Eye (tissue), 1 donor: Measurements from ENCODE around the gene MAPK12.

ENCODE experiments used
- DNase-seq: peaks from one replicate; pipeline ENCODE4 v3.0.0-alpha.2; 2015

MAPK12 gene

DNA sequence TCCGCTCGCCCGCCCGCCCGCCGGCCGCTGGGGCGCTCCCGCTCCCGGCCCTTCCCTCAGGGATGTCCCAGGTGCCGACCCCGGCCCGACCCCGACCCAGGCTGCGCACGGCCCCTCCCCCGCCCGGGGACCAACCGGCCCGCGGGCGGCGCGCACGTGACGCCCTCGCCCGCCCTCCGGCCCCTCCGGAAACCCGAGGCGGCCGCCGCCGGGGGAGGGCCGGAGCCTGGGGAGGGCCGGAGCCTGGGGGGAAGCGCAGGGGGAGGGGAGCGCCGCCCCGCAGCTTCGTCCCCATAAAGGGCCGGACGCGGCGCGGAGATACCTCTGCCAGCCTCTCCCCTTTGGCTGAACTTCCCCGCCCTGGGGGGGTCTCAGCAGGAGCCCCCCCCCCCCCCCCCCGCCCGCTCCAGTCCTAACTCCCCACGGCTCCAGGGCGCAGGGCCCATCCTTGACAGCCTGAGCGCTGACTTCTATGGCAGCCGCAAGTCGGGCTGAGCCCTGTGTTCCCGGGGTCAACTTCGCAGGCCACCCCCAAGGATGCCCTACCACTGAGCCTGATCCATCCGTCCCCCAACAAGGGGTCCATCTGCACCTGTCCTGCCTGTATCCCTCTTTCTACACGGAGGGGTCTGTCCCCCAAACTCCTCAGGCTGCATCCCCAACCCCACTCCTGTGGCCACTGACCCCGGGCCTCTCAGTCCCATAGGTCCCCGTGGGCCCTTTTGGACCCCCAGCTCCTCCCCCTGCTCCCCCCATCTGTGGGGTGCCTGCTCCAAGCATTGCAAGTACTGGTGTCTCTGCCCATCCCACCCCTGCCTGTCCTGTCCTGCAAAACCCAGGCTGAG, at the start of gene MAPK12:
TSS of gene MAPK12 (minus strand) at position 69 of the 845 bp plus-strand sequence. CDS start 174 bp downstream, outside the sequence.
- peak; percentile 57 for DNase-seq

DNA sequence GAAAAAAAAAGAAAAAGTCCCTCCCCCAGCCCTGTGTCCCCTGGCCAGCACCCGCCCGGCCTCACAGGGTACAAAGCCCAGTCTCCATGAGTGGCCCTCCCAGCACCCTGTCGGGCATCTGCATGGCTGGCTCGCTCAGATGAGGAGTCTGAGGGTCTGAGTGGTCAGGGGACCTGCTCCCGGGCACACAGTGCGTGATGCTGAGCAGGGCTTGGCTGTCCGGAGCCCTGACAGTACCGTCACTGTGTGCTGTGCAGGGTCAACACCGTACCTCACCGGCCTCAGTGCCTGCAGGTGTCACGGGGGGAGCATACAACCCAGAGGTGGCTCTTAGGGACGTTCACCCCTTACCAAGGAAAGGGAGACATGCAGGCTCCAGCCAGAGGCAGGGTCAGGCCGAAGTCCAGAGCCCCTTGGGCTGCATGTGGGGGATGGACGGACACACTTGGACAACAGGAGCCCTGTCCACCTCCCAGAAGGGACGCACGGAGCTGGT, 49.5 kb upstream of the MAPK12 start:
- no peak for DNase-seq

GRCh38 chr22:50310031-50310722, 48.7 kb upstream of the MAPK12 start:
- DNase-seq, result no peak

- peak; percentile 47 for DNase-seq
These were observed 48.1 kb upstream of the MAPK12 start for GRCh38 chr22:50309601-50309991.

DNA sequence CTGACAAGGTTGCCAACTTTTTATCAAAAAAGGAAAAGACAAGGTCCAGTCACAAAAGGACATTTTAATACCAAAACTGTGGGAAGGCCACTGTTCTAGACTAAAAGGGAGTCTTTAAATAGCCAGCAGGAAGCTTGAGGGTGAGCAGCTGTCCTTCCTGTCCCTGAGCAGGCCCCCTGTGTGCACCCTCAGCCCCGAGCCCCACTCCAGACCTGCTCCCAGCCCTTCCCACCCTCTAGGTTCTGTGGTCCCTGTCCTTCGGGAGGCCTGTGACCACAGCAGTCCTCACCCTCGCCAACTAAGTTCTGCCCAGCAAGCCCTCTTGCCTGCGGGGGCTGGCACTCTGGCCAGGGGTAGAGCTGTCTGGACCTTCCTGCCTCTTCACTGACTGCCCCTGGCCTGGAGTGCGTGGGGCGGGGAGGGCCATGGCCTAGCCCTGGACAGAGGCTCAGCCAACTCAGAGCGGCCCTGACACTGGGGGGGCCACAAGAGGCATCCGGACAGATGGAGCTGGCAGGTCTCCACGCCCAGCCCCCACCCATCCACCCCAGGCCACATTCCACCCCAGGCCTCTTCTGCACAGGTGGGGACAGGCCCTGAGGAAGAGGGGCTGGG, 47.6 kb upstream of the MAPK12 start:
- no peak for DNase-seq

DNA sequence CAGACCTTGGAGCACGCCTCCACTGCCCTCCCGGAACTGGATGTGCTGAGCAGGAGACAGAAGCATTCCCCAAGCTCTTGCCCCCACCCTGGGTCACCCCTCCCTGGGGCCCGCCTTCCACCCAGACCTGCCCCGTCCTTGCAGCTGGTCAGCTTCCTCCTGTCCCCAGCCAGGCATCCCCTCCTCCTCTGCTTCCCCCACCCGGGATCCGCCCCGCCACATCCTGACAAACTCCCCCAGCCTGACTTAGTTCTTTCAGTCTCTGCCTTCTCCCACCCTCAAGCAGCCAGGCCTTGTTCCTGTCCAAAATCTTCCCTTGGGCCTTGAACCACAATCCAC, 47.1 kb upstream of the MAPK12 start:
- peak; percentile 47 for DNase-seq

DNA sequence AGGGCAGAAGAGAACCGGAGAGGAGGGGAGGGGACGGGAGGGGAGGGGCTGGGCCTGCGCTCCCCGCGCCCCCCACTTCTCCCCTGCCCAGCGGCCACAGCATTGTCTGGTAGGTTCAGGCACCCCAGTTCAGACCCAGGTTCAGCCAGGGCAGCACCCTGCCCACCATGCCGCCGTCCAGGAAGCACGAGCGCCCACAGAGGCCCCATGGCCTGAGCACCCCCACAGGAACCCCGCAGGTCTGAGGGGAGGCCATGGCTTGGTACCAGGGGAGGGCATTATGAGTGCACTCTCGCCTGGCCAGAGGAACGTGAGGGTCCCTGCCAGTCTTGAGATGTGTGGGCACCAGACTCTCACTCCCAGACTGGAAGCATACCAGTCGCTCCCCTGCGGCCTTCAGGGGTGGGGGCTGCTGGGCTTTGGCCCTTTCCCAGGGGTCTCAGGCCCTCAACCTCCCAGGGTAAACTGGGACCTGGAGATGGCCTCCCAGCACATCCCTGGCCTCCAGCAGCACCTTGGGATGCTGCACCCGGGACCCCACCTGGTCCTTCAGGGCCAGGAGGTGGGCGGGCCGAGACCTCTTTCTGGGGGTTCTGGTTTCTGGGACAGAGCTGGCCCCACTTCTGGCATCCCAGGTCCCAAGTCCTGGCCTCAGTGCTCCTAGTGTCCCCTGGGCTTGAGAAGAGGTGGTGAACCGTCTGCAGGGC, 46.6 kb upstream of the MAPK12 start:
- peak; percentile 52 for DNase-seq

DNA sequence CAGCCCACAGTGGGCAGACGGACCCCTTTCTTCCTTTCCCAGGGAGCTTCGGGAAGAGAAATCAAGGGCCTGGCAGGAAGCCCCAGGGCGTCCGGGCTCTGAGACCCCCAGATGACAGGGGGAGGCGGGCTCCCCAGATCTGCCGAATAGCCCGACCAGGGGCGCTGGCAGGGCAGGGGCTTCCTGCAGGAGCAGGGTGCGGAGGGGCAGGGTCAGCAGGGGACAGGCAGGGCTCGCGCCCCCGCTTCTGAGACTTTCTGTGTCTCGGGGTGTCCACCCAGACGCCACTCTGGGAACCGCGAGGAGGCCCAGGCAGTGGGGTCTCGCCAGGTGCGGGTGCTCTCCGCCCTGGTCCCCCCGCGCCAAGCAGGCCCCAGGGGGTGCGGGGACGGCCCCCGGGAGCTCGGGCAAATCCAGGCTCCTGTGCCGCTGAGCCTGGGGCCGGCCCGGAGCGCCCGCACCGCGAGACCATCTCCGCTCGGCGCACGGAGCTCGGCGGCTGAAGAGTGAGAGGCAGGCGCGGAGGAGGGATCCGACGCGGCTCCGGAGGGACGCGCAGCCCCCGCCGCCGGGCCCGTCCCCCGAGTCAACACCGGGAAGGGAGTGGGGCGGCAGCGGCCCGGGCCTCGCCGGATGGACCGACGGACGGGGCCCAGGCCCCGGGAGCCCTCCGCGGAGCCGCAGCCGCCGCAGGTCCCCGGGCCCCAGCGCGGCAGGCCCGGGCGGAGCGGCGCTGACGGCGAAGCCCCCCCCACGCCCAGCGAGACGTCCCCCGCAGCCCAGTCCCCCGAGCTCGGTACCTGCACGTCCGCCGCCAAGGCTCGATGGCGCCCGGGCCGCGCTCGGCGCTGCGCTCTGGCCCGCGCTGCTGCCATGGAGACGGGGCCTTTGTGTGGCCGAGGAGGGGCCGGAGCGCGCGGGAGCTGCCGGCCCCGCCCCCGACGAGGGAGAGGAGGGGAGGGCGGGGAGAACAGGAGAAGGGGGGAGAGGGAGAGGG, 45.6 kb upstream of the MAPK12 start, which contains the start of gene PLXNB2:
TSS of gene PLXNB2 (minus strand) at position 894 of the 997 bp plus-strand sequence. CDS start 17,062 bp downstream, outside the sequence.
- peak; percentile 95 for DNase-seq

DNA sequence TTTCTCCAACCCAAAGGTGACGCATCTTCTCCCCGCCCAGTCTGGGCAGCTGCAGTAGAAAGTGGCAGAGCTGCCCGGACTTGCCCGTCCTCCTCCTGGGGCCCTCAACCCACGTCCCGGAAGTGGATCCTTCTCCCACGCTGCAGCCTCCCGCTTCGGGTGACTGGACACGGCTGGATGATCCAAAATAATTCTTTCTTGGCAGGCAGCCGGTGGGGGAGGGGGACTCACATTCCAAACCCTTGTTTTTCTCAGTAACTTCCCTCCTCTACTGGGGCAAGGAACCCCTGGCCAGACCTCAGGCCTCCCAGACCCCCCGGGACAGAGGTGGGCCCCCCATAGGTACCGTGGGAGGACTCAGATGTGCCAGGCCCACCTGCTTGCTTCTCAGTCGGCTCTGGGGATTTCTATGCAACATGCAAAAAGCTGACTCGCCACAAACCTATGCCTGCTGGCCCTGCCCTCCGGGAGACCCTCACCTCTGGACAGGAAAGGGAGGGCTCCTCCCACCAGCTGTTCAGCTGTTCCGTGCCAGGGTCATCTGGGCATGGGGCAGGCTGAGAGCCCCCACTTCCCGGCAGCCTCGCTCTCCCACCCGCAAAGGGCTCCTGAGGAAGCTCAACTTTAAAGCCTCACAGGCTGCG, 44.6 kb upstream of the MAPK12 start:
- DNase-seq, result peak; percentile 88

DNA sequence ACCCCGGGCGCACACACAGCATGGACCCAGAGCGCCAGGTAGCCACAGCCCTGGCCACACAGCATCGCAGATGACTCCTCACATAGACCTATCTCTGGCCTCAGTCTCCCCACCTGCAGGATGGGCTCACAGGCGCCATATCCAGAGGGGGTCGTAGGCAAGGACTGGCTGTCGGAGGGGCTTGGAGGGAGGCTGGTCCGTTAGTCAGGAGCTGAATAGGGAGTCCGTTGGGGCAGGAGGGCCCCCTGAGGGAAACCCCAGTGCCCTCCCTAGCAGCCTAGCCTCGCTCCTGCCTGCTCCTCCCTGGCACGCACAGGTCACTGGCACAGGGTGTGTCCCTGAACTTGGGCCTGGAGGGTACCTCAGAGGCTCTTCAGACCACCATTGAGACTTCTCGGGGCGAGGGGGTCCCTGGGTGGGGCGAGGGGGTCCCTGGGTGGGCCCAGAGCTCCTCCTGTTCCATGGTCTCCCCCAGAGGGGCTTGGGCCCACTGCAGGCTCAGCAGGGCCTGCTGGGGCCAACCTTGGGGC, 44.0 kb upstream of the MAPK12 start:
- no peak for DNase-seq

- DNase-seq, result no peak
These were observed 43.3 kb upstream of the MAPK12 start for GRCh38 chr22:50304528-50305392.

- no peak for DNase-seq
These were observed 42.5 kb upstream of the MAPK12 start for GRCh38 chr22:50303848-50304527.

DNA sequence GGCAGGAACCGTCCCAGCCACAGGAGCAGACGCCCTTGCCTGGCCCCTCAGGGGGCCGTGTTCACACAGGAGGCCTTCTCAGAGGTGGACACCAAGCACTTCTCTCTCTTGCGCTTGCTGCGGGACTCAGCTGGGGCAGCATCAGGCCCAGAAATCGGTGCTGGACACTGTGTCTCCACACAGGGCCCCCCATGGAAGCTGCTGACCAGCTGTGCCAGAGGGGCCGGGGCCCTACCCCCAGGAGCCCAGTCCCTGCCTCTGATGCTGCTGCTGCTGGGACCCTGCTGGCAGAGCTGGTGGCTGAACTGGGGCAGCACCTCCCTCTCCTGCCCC, 42.0 kb upstream of the MAPK12 start:
- no peak for DNase-seq

- DNase-seq, result peak; percentile 42
These were observed 41.1 kb upstream of the MAPK12 start for GRCh38 chr22:50302564-50302963.

DNA sequence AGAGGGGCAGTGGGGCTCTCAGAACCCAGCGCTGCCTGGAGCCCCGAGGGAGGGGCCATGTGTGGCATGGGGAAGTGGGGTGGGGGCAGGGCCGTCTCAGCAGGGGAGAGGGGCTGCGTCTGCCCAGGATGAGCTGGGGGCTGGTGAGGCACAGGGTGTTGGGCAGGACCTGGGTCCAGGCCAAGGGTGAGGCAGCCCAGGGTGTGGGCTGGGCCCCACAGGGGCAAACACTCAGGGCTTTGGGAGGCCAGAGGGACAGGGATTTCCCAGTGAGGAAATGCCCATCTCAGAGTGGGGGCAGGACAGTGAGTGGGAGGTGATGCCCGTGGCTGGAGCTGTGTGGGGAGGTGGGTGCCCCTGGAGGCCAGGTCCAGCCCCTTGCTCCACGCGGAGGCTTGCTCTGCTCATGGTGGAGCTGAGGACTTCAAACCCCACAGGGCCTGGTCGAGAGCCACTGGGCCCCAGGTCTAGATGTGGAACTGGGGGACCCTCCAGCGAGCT, 40.6 kb upstream of the MAPK12 start:
- no peak for DNase-seq

DNA sequence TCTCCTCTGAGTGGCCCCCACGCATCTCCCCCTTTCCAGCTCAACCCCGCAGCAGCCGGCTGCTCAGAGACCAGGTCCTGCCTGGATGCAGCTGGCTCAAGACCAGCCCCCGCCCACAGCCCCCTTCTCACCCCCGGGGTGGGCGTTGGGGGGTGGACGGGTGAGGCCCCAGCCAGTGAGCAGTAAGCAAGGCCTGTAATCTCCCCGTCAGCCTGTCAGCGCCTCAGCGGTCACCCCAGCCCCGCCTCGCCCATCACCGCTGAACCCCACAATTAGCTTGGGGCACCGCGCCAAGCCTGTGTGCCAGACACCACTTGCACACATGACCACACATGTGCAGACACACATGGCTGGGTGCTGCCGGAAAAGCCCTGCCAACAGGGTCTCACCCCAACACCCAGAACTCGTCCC, 40.1 kb upstream of the MAPK12 start:
- peak; percentile 45 for DNase-seq

DNA sequence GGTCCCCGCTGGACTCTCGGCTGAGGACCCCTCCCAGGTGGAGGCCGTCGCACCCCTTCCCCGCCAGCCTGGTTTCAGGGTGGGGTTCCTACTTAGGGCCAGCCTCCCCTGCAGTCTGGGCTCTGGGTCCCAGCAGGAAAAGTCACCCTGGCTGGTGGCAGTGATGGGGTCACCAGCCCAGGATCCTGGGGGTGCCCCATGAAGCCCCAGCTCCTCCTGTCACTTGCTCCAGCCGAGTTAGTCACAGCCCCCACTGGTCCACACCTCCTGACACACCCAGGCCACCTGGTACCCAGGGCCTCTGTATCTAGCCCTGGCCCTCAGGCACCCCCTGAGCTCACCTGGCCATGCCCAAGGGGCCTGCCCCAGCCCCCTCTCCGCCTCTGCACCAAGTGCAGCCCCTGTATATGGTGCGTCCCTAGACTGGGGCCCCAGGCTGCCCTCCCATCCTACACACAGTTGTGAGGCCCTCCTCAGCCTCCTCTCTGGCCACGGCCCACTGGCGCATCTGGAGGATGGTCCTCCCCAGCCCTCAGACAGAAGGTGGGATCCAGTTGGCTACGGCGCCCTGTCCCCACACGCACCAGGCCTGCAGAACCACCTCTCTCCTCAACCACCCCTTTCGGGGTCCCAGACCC, 39.3 kb upstream of the MAPK12 start:
- DNase-seq, result no peak

- DNase-seq, result peak; percentile 59
These were observed 38.5 kb upstream of the MAPK12 start for GRCh38 chr22:50299785-50300619.
